ENCODE data around the gene ATRAID.
"Not testable (repeated sequence)": the region's sequence is repeated elsewhere in the genome, so short reads cannot be mapped to it uniquely, and the experiment has no call there.

GRCh38 chr2:27195799-27196198 lies 16.0 kb upstream of the ATRAID start:
- not testable (repeated sequence) for TF ChIP-seq HDGF (IDR thresholded peaks at IDR 0.05); ATF7 (IDR thresholded peaks at IDR 0.05; ENCODE audit: low read depth); RB1 (IDR thresholded peaks at IDR 0.05; ENCODE audit: borderline replicate concordance); CTCF (IDR thresholded peaks at IDR 0.05 in 2 of 3, conservative IDR thresholded peaks at IDR 0.05 in 1 of 3; ENCODE audit: control insufficient read depth in 2 of 3, extremely low read depth in 1 of 3, insufficient read depth in 1 of 3, low read depth in 3 of 3, low read length in 3 of 3); HDAC2 (IDR thresholded peaks at IDR 0.05); CEBPZ (IDR thresholded peaks at IDR 0.05; ENCODE audit: low read depth, low read length); PBX3 (IDR thresholded peaks at IDR 0.05; ENCODE audit: insufficient replicate concordance, low read depth, low read length); SPI1 (IDR thresholded peaks at IDR 0.05; ENCODE audit: borderline replicate concordance, insufficient read depth, low read depth, low read length); POLR2AphosphoS5 (IDR thresholded peaks at IDR 0.05; ENCODE audit: low read length); SUZ12 (IDR thresholded peaks at IDR 0.05; ENCODE audit: unreplicated experiment); SRF (IDR thresholded peaks at IDR 0.05; ENCODE audit: low read depth in 2 of 2, low read length in 2 of 2); ZNF207 (IDR thresholded peaks at IDR 0.05; ENCODE audit: borderline replicate concordance)

Data from GM12878 (cell line).